ENCODE results near the gene FN3K. TPM values are rescaled to one million over a fixed set of nuclear protein-coding genes. Genes with fewer than 3 reads are reported as not detected.

The FN3K gene
- total RNA-seq, 2 donors from 2014 or later = 5.1 to 28.3 TPM

GRCh38 chr17:82754297-82755208 lies 19.1 kb downstream of the FN3K start:
- H3K9me3 ChIP-seq = no peaks in the 10 kb centered on the region
- no peak overlapping the region for H3K27ac ChIP-seq
- no peak for TF ChIP-seq CTCF (IDR thresholded peaks at IDR 0.05)
- no peaks in the 10 kb centered on the region for H3K27me3 ChIP-seq
- DNase-seq (ENCODE audit: low spot score) = no peak
- H3K4me1 ChIP-seq = peaks cover 0 to 21% of the 10 kb centered on the region in 2 donors
- H3K4me3 ChIP-seq = no peak overlapping the region
- peaks cover 3% of the 10 kb centered on the region for H3K36me3 ChIP-seq

DNA sequence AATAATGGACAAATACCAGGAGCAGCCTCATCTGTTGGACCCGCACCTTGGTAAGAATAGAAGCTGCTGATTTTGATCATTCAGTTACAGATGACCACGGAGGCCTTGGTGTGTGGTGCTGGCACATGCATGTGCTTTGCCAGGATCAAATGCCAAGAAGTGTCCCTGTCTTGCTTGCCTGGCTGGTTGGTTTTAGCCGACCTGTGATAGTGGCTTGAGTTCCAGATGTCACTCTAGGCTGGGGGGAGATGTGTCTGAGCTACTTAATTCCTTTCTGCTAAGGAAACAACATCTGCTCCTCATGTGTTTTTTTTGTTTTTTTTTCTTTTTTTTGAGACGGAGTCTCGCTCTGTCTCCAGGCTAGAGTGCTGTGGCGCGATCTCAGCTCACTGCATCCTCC lies 20.8 kb downstream of the FN3K start:
- H3K4me3 ChIP-seq = no peak overlapping the region
- H3K9me3 ChIP-seq = no peaks in the 10 kb centered on the region
- H3K27me3 ChIP-seq = no peaks in the 10 kb centered on the region
- H3K36me3 ChIP-seq = peaks cover 3% of the 10 kb centered on the region
- TF ChIP-seq CTCF (IDR thresholded peaks at IDR 0.05) = no peak
- no peak overlapping the region for H3K27ac ChIP-seq
- H3K4me1 ChIP-seq = peaks cover 0 to 19% of the 10 kb centered on the region in 2 donors
- DNase-seq (ENCODE audit: low spot score) = no peak

- H3K27ac ChIP-seq = peak overlapping the region in 1 of 2 donors; percentile 1
- no peaks in the 10 kb centered on the region for H3K4me1 ChIP-seq
- H3K4me3 ChIP-seq = no peak overlapping the region
- H3K36me3 ChIP-seq = peaks cover 43% of the 10 kb centered on the region
- no peak for TF ChIP-seq CTCF (IDR thresholded peaks at IDR 0.05)
- H3K9me3 ChIP-seq = no peaks in the 10 kb centered on the region
- H3K27me3 ChIP-seq = no peaks in the 10 kb centered on the region
- DNase-seq (ENCODE audit: low spot score) = no peak
Measured at GRCh38 chr17:82765371-82765770, 30.0 kb downstream of the FN3K start.

GRCh38 chr17:82767041-82767754 lies 31.8 kb downstream of the FN3K start:
- Histone ChIP-seq H3K4me1 (no peaks in the 10 kb centered on the region), H3K27ac (no peak overlapping the region), H3K27me3 (no peaks in the 10 kb centered on the region), H3K9me3 (no peaks in the 10 kb centered on the region), H3K36me3 (peaks cover 45% of the 10 kb centered on the region), H3K4me3 (no peak overlapping the region)
- DNase-seq (ENCODE audit: low spot score) = no peak
- TF ChIP-seq CTCF (IDR thresholded peaks at IDR 0.05) = peak; percentile 28 to 63

GRCh38 chr17:82769041-82769440 lies 33.6 kb downstream of the FN3K start:
- H3K4me1 ChIP-seq = no peaks in the 10 kb centered on the region
- no peaks in the 10 kb centered on the region for H3K27me3 ChIP-seq
- no peak for TF ChIP-seq CTCF (IDR thresholded peaks at IDR 0.05)
- peaks cover 49% of the 10 kb centered on the region for H3K36me3 ChIP-seq
- H3K9me3 ChIP-seq = no peaks in the 10 kb centered on the region
- no peak for DNase-seq (ENCODE audit: low spot score)
- H3K4me3 ChIP-seq = no peak overlapping the region
- no peak overlapping the region for H3K27ac ChIP-seq
